ENCODE data around the gene EXOC3L4.
"Not testable (repeated sequence)": the region's sequence is repeated elsewhere in the genome, so short reads cannot be mapped to it uniquely, and the experiment has no call there.

The EXOC3L4 gene

GRCh38 chr14:103115845-103116572 is 21.5 kb downstream of the EXOC3L4 start:
- Histone ChIP-seq H3K27ac (peak overlapping the region in 3 of 21 experiments; percentile 36 to 72 (median 64)), H3K4me3 (no peak overlapping the region)

- Histone ChIP-seq H3K27ac (no peak overlapping the region), H3K4me3 (no peak overlapping the region)
These were observed 22.1 kb downstream of the EXOC3L4 start for GRCh38 chr14:103116636-103117035.

- H3K27ac ChIP-seq, H3K4me3 ChIP-seq: not testable (repeated sequence)
These were observed 23.0 kb downstream of the EXOC3L4 start for GRCh38 chr14:103117499-103117898.

GRCh38 chr14:103118018-103118662 is 23.6 kb downstream of the EXOC3L4 start:
- H3K4me3 ChIP-seq, result no peak overlapping the region
- peak overlapping the region in 20 of 21 experiments; percentile 27 to 85 (median 71) for H3K27ac ChIP-seq

GRCh38 chr14:103118663-103119404 is 24.3 kb downstream of the EXOC3L4 start:
- Histone ChIP-seq H3K27ac (peak overlapping the region in 20 of 21 experiments; percentile 27 to 85 (median 71)), H3K4me3 (no peak overlapping the region)

- not testable (repeated sequence) for H3K4me3 ChIP-seq
- H3K27ac ChIP-seq, result peak overlapping the region in 6 of 21 experiments; percentile 19 to 85 (median 45)
These were observed 25.0 kb downstream of the EXOC3L4 start for GRCh38 chr14:103119527-103119926.

- Histone ChIP-seq H3K4me3 (peak overlapping the region in 4 of 7 experiments; percentile 15 to 70 (median 62)), H3K27ac (peak overlapping the region in 20 of 21 experiments; percentile 34 to 95 (median 89))
These were observed 26.8 kb downstream of the EXOC3L4 start for GRCh38 chr14:103121121-103121845.

- peak overlapping the region; percentile 34 to 95 (median 89) for H3K27ac ChIP-seq
- H3K4me3 ChIP-seq, result peak overlapping the region in 6 of 7 experiments; percentile 42 to 72 (median 62)
These were observed 27.5 kb downstream of the EXOC3L4 start for GRCh38 chr14:103121846-103122584.

- H3K4me3 ChIP-seq, result peak overlapping the region; percentile 42 to 72 (median 62)
These were observed 28.0 kb downstream of the EXOC3L4 start for GRCh38 chr14:103122585-103122946.

GRCh38 chr14:103122947-103123633 is 28.6 kb downstream of the EXOC3L4 start, which contains the start of gene TNFAIP2:
Gene TNFAIP2 (plus strand): TSS chr14:103123461. CDS start chr14:103126458, 2,997 bp downstream.
- Histone ChIP-seq H3K4me3 (peak within 1 kb of the TSS; percentile 42 to 72 (median 62)), H3K27ac (peak within 1 kb of the TSS; percentile 68 to 95 (median 89))

More at GRCh38 chr14:103122585-103122946, 28.0 kb downstream of the EXOC3L4 start:
- H3K27ac ChIP-seq, result peak overlapping the region; percentile 68 to 95 (median 89)

- Histone ChIP-seq H3K27ac (peak overlapping the region; percentile 32 to 95 (median 89)), H3K4me3 (peak overlapping the region; percentile 42 to 72 (median 62))
These were observed 29.3 kb downstream of the EXOC3L4 start for GRCh38 chr14:103123634-103124500.

GRCh38 chr14:103124501-103125001 is 30.0 kb downstream of the EXOC3L4 start:
- Histone ChIP-seq H3K4me3 (peak overlapping the region; percentile 42 to 72 (median 62)), H3K27ac (peak overlapping the region in 12 of 21 experiments; percentile 19 to 95 (median 92))

- Histone ChIP-seq H3K27ac (peak overlapping the region in 9 of 21 experiments; percentile 14 to 95 (median 92)), H3K4me3 (peak overlapping the region in 6 of 7 experiments; percentile 42 to 72 (median 62))
These were observed 30.9 kb downstream of the EXOC3L4 start for GRCh38 chr14:103125098-103126070.

GRCh38 chr14:103126088-103126872 is 31.8 kb downstream of the EXOC3L4 start:
- peak overlapping the region in 8 of 21 experiments; percentile 11 to 93 (median 59) for H3K27ac ChIP-seq
- H3K4me3 ChIP-seq, result peak overlapping the region in 4 of 7 experiments; percentile 6 to 70 (median 38)

GRCh38 chr14:103126873-103127304 is 32.4 kb downstream of the EXOC3L4 start:
- peak overlapping the region in 8 of 21 experiments; percentile 11 to 64 (median 29) for H3K27ac ChIP-seq
- H3K4me3 ChIP-seq, result peak overlapping the region in 4 of 7 experiments; percentile 6 to 70 (median 38)

All from skin epidermis (tissue), 12 donors.